Eye (tissue), 1 donor: ENCODE results near the gene NEURL2.
"Not testable (repeated sequence)": the region's sequence is repeated elsewhere in the genome, so short reads cannot be mapped to it uniquely, and the experiment has no call there.

Experiments
- DNase-seq: peaks from one replicate; pipeline ENCODE4 v3.0.0-alpha.2; 2015

NEURL2 gene, protein sequence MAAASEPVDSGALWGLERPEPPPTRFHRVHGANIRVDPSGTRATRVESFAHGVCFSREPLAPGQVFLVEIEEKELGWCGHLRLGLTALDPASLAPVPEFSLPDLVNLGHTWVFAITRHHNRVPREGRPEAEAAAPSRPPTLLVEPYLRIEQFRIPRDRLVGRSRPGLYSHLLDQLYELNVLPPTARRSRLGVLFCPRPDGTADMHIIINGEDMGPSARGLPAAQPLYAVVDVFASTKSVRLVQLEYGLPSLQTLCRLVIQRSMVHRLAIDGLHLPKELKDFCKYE

DNA sequence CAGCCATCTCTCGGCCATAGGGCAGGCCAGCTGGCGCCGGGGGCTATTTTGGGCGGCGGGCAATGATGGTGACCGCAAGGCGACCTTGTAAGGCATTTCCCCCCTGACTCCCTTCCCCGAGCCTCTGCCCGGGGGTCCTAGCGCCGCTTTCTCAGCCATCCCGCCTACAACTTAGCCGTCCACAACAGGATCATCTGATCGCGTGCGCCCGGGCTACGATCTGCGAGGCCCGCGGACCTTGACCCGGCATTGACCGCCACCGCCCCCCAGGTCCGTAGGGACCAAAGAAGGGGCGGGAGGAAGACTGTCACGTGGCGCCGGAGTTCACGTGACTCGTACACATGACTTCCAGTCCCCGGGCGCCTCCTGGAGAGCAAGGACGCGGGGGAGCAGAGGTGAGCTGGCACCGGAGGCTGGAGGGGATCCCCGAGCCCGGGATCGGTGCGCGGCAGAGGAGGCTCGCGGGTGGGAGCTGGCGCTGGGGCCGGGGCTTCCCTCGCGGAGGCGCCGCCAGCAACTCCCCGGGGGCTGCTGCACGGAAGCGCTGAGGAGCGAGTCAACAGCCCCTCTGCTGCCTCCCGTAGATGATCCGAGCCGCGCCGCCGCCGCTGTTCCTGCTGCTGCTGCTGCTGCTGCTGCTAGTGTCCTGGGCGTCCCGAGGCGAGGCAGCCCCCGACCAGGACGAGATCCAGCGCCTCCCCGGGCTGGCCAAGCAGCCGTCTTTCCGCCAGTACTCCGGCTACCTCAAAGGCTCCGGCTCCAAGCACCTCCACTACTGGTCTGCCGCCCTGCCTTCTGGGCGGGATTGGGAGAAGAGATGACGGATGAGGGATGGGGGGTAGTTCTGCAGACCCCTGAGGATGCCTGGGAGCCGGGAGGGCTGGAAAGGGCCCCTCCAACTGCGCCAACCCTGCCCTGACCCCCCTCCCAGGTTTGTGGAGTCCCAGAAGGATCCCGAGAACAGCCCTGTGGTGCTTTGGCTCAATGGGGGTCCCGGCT lies at the start of gene NEURL2, which contains the start of gene CTSA:
NEURL2 (minus strand) TSS at position 224 of the 999 bp plus-strand sequence; CDS start at position 7, 217 bp downstream.
CTSA (plus strand) TSS at position 351 of the 999 bp plus-strand sequence; CDS start at position 585, 234 bp downstream.
- DNase-seq = peak; percentile 97

DNA sequence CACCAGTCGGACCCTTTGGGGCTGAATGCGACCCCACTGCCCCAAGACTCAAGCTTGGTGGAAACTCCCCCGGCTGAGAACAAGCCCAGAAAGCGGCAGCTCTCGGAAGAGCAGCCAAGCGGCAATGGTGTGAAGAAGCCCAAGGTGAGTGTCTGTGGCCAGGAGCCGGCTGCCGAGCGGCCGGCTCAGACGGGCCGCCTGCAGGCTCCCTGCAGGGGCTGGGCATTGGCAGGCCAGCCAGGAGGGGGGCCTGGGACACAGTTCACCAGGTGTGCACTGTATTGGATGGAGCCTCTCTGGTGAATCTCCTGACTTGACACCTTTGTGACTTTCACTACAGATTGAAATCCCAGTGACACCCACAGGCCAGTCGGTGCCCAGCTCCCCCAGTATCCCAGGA lies 49.5 kb upstream of the NEURL2 start:
- no peak for DNase-seq

GRCh38 chr20:45940053-45940452 lies 49.0 kb upstream of the NEURL2 start:
- DNase-seq = no peak

DNA sequence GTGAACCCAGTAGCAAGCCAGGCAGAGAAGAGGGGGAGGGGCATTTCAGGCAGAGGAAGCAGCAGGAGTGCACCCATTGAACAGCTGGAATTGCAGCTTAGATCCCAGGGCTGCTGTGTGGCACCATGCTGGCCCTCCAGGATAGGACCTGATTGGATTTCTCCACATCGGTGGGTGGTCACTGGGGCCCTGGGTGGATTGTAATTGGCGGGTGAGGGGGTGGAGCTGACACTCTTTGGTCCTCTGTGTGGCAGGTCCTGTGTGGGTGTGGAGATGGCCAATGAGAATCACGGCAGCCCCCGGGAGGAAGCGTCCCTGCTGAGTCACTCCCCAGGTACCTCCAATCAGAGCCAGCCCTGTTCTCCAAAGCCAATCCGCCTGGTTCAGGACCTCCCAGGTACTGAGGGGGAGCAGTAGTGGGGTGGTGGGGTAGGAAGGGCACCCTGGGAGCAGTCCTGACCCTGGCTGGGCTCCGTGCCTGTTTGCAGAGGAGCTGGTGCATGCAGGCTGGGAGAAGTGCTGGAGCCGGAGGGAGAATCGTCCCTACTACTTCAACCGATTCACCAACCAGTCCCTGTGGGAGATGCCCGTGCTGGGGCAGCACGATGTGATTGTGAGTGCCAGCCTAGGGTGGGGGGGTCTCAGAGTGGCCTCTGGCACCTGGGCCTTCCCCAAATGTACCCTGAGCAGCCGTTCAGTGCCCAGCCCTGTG lies 47.9 kb upstream of the NEURL2 start:
- no peak for DNase-seq

DNA sequence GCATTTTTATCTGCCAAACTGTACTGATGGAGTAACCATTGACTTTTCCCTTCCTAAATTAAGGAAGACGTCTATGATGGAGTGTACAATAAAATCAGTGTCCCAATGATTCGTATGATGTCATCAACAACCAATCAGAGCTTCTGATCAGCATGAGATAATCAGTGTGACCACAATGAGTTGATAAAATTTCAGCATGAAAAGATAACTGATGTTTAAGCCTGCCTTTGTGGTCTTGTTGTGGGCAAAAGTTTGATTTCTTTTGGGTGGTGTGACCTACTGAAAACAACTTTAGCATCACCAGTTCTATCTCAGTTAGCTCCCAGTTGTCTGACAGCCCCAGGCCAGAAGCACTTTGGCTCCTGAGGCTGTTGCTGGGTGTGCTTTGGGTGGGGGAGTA lies 46.8 kb upstream of the NEURL2 start:
- DNase-seq = no peak

DNA sequence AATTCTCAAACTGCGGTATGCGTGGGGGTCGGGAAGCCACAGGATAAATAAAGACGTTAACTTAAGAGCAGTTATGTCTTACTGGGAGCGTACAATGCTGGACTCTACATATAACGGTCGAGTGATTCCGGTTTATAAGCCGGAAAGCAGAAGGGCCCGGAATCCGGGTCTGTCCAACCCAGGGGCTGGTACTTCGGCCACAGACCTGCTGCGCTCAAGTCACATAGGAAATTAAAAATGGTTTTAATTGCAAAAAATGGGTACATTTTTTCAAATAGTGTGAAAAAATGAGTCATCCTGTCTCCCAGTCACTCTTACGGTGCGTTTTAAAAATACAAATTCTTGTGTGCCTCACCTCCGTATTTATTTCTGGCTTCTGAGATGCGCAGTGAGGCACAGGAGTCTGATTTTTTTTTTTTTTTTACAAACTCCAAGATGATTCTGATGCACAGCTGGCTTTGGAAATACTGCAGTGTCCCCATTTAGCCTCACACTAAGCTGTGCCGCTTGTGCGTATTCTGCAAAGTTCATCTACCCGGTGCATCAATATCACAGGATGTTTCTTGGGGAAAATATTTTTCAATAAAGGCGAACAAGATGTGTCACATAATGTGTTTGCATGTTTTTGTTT lies 44.5 kb upstream of the NEURL2 start:
- no peak for DNase-seq

- DNase-seq = peak; percentile 100
Measured at GRCh38 chr20:45934586-45935415, 43.8 kb upstream of the NEURL2 start, which contains the start of gene PCIF1. Gene PCIF1, plus strand, starts transcription at chr20:45934683. Its CDS starts 4,317 bp downstream, at chr20:45939000.

DNA sequence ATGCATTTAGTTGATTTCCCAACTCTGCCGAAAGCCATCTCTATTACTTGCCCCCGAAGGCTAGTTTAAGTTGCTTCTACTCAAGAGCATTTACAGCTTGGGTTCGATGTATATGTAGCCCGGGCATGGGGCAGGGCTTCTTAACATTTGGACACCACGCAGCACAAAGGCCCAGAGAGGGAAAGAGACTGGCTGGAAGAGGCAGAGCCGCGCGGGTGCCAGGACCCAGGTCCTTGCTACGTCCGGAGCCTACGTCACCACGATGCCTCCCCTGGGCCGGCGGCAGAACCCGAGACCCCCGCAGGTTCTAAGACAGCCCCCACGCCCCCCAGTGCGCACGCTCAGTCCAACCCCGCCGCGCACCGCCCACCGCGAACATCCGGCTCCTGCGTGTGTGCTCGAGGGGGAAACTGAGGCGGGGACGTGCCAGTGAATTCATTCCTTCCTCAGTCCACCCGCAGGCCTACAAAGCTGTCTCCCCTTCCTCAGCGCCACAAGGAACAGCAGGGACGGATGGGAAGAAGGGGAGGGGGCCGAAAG lies 43.1 kb upstream of the NEURL2 start:
- no peak for DNase-seq

DNA sequence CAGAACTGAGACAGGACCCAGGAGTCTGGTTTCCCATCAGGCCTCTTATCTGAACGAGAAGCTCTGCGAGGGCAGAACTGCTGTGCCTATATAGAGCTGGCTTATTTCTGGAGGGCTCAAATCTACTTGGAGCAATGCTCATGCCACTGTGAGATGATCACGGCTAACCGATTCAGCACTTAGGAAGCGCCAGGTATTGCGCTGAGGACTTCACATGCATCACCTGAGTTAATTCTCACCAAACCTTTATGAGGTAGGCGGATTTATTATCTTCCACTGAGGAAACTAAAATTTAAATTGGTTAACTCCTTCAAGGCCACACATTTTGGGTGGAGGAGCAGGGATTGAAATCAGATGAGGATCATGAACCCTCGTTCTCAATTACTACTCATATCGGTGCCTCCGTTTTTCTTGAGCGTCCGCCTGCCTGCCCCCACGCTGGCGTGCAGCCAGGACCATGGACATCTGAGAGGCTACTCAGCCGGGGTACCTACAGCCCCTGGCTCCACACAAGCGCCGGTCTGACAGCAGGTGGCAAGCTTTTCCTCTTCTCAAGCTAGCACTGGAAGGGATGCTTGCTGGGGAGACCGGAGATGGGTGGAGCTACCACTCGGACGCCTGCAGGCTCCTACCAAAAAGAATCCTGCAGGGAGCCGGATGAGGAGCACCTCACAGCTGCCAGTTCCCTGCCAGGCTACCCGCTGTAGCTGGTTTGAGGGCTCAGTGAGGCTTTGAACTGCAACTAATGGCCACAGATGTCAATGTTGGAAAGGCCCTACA lies 42.4 kb upstream of the NEURL2 start:
- peak; percentile 84 for DNase-seq

GRCh38 chr20:45931680-45932079 lies 40.7 kb upstream of the NEURL2 start:
- not testable (repeated sequence) for DNase-seq

DNA sequence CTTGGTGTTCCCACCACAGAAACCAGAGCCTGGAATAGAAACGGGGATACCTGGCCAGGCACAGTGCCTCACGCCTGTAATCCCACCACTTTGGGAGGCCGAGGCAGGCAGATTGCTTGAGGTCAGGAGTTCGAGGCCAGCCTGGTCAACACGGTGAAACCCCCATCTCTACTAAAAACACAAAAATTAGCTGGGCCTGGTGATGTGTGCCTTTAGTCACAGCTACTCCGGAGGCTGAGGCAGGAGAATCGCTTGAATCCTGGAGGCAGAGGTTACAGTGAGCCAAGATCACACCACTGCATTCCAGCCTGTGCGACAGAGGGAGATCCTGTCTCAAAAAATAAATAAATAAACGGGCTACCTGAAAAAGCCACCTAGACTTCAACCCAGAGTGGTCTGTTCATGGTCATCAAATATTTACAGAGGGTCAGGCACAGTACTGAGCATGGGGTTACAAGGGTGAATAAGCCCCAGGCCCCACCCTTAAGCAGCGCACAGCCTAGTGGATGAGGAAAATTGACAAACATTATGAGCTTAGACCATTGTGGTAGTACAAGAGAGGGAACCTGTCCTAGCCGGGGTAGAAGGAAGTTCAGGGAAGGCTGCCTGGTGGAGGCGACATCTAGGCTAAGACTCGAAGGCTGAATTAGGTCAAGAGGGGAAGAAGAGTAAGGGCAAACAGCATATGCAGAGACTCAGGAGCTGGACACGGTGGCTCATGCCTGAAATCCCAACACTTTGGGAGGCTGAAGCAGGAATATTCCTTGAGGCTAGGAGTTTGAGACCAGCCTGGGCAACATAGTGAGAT lies 36.3 kb upstream of the NEURL2 start:
- no peak for DNase-seq

- DNase-seq = no peak
Measured at GRCh38 chr20:45926731-45927070, 35.7 kb upstream of the NEURL2 start.

DNA sequence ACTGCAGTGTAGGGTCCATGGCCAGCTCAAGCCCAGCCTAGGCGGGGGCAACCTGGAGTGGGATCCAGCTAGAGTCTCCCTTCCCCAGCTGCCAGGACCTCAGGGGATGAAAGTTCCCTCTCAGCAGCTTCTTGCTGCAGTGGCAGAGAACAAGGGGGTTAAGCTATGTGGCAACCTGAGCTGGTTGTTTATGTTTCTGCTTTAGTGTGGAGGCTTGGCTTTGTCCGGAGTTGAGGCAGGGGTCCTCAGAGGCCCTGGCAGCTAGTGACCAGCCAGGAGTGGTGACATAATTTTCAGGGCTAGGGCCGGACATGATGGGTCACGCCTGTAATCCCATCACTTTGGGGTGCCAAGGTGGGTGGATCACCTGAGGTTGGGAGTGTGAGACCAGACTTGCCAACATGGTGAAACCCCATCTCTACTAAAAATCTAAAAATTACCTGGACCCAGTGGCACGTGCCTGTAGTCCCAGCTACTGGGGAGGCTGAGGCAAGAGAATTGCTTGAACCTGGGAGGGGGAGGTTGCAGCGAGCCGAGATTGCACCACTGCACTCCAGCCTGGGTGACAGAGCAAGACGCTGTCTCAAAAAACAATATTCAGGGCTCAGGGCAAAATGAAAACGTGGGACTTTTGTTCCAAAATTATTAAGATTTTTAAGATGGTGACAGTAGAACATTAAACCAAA lies 35.0 kb upstream of the NEURL2 start:
- no peak for DNase-seq

DNA sequence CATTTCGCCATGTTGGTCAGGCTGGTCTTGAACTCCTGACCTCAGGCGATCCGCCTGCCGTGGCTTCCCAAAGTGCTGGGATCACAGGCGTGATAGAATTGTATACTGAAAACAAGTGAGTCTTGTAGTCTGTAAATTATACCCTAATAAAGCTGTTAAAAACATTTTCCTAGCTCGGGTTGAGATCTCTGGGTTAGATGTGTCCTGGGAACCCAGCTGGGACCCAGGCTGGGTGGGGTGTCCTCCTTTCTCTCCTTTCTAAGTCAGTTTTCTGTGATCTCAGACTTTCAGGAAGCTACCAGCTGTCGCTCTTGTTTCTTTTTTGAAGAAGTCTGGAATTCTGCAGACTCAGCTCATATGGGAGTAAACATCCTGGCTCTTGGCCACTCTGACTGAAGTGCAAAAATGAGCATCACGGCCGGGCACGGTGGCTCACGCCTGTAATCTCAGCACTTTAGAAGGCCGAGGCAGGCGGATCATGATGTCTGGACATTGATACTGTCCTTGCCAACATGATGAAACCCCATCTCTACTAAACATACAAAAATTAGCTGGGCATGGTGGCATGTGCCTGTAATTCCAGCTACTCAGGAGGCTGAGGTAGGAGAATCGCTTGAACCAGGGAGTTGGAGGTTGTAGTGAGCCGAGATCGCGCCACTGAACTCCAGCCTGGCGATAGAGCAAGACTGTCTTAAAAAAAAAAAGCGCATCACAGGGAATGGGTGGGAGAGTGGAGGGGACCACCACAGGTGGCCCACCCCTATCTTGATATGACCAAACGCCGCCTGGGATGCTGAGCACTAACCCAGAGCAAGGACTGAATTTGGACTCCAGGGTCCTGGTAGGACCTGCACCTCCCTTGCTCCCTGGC lies 33.6 kb upstream of the NEURL2 start:
- DNase-seq = no peak

DNA sequence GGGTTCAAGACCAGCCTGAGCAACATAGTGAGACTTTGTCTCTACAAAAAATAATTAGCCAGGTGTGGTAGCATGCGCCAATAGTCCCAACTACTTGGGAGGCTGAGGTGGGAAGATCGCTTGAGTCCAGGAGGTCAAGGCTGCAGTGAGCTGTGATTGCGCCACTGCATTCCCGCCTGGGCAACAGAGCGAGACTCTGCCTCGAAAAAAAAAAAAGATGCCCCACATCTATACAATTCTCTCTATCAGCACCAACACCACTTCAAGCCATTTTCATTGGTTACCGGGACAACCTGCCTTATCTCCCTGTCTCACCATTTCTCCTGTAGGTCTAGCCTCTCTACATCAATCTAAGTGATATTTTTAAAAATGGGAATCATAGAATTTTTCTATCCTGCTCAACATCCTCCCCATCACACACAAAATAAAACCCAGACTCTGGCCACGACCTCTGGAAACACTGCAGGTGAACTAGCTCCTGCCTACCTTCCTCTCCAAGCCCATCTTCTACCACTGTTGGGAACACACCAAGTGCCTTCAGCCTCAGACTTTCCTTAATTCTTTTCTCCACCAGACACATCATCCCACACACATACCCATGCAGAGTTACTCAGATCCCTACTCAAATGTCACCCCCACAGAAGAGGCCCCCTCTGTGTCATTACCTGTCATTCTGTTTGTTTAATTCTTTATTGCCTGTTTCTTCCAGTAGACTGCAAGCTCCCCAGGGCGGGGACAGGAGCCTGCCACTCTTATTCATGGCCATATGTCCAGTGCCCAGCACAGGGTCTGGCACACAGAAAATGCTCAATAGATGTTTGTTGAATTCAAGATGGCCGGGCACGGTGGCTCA lies 30.6 kb upstream of the NEURL2 start:
- no peak for DNase-seq

DNA sequence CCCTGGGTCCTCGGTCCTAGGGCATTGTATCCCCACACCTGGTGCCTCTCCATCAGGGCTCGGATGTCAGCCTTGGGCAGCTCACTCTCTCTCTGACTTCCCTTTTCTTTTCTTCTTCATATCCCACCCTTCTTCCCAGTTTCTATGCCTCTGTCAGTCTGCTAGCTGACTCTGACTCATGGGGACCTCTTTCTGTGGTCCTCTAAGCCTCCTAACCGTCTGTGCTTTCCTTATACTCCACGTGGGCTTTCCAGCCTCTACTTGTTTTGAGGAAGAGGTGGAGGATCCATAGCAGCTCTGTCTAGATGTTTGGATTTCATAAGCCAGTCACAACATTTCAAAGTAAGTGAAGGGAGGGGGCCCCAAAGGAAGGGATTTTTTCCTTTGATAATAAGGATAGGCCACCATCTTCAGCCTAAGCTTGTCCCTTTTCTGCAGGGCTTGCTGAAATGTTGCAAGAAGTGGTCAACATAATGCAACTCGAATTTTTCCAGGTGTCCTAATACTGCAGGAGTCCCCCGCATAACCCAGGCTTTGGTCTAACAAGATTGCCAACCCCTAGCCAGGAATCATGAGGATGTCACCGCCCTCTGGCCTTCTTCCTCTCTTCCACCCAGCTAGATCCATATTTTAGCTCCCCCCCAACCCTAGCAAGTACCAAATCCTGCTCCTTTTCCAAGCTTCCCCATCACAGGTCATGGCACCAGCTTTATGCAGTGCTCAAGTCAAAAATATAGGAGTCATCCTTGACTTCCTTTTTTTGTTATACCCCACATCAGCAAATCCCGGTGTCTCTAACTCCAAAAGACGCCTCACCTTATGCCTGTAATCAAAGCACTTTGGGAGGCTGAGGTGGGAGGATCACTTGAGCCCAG lies 29.7 kb upstream of the NEURL2 start:
- no peak for DNase-seq
